Chondrocyte (in vitro differentiated cells): Measurements from ENCODE around the gene NEDD1. TPM values are rescaled to one million over a fixed set of nuclear protein-coding genes. Genes with fewer than 3 reads are reported as not detected.

Source experiments
- DNase-seq: peaks from one replicate; pipeline ENCODE4 v3.0.0; 2021; ENCODE audit warnings: mixed read lengths, low spot score
- H3K27ac Mint-ChIP-seq: one replicate; pipeline ENCODE4 v1.8.0; 2021; ENCODE audit warnings: mild to moderate bottlenecking, moderate library complexity, mixed read lengths; ENCODE audit not compliant: unreplicated experiment
- H3K27me3 Mint-ChIP-seq: 2 replicates; pipeline ENCODE4 v1.8.0; 2021; ENCODE audit warnings: low read depth, mixed read lengths
- H3K36me3 Mint-ChIP-seq: 2 replicates; pipeline ENCODE4 v1.8.0; 2021; ENCODE audit warnings: low read depth, mixed read lengths
- H3K4me1 Mint-ChIP-seq: 2 replicates; pipeline ENCODE4 v1.8.0; 2021; ENCODE audit warnings: low read depth, mild to moderate bottlenecking, mixed read lengths
- H3K4me3 Mint-ChIP-seq: one replicate; pipeline ENCODE4 v1.8.0; 2021; ENCODE audit warnings: mild to moderate bottlenecking, moderate library complexity, mixed read lengths; ENCODE audit not compliant: unreplicated experiment
- H3K9me3 Mint-ChIP-seq: 2 replicates; pipeline ENCODE4 v1.8.0; 2021; ENCODE audit warnings: low read depth, mixed read lengths
- total RNA-seq: library from RNA; stranded (reverse); gene quantifications from 3 replicates; pipeline ENCODE4 v1.2.1, GENCODE V29; 2021
- TF ChIP-seq, protein P1 (sequence below): fragments of 200-600 bp; sonication (generic); IDR thresholded peaks from 2 replicates; pipeline ENCODE4 v1.5.0; 2021; ENCODE audit warnings: antibody characterized with exemption, mild to moderate bottlenecking, moderate library complexity

NEDD1 gene
- total RNA-seq, 1 donor from 2014 or later = 19.9 TPM

DNA sequence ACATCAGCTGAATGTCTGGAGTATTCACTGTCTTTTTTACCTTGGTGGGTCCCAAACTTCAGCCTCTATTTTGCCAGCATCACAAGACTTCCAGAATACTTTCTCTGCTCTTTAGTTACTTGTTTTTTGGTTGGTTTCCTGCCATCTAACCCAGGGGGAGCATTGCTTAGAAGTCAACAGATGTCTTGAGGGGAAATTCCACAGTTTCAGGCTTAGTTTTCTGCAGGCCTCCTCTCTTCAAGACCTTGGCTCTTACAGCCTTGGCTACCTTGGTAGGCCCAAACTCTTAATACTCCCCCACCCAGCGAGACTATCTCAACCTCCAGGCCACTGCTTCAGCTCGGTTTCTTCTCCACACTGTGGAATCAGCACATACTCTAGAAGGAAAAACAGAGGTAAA lies 41.7 kb downstream of the NEDD1 start:
- Mint-ChIP-seq H3K9me3 (no peaks in the 10 kb centered on the region), H3K36me3 (peaks cover 15% of the 10 kb centered on the region), H3K4me1 (no peaks in the 10 kb centered on the region), H3K27ac (no peak overlapping the region), H3K4me3 (no peak overlapping the region), H3K27me3 (no peaks in the 10 kb centered on the region)
- TF ChIP-seq, protein P1, sequence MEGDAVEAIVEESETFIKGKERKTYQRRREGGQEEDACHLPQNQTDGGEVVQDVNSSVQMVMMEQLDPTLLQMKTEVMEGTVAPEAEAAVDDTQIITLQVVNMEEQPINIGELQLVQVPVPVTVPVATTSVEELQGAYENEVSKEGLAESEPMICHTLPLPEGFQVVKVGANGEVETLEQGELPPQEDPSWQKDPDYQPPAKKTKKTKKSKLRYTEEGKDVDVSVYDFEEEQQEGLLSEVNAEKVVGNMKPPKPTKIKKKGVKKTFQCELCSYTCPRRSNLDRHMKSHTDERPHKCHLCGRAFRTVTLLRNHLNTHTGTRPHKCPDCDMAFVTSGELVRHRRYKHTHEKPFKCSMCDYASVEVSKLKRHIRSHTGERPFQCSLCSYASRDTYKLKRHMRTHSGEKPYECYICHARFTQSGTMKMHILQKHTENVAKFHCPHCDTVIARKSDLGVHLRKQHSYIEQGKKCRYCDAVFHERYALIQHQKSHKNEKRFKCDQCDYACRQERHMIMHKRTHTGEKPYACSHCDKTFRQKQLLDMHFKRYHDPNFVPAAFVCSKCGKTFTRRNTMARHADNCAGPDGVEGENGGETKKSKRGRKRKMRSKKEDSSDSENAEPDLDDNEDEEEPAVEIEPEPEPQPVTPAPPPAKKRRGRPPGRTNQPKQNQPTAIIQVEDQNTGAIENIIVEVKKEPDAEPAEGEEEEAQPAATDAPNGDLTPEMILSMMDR = no peak
- DNase-seq = no peak

DNA sequence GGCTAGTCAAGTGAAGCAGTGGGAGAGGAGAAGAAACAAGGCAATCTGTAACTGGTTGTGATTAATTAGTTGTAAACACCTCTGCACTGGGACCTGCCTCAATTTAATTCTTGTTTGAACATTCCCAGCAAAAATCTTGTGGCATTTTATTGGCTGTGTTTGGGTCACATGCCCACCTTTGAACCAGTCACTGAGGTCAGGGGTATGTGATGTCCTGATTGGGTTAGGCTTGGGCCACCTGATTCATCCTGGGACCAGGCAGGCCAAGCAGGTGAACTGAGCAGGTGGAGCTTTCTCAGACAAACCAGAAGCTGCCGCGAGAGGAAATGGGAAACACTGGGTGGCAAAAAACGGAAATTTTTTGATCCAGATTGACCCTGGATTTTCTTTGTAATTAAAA lies 72.5 kb downstream of the NEDD1 start:
- peaks cover 3% of the 10 kb centered on the region for H3K27me3 Mint-ChIP-seq
- H3K4me1 Mint-ChIP-seq = peaks cover 17% of the 10 kb centered on the region
- DNase-seq = no peak
- H3K9me3 Mint-ChIP-seq = no peaks in the 10 kb centered on the region
- TF ChIP-seq, protein P1 = no peak
- H3K4me3 Mint-ChIP-seq = no peak overlapping the region
- no peaks in the 10 kb centered on the region for H3K36me3 Mint-ChIP-seq
- no peak overlapping the region for H3K27ac Mint-ChIP-seq

DNA sequence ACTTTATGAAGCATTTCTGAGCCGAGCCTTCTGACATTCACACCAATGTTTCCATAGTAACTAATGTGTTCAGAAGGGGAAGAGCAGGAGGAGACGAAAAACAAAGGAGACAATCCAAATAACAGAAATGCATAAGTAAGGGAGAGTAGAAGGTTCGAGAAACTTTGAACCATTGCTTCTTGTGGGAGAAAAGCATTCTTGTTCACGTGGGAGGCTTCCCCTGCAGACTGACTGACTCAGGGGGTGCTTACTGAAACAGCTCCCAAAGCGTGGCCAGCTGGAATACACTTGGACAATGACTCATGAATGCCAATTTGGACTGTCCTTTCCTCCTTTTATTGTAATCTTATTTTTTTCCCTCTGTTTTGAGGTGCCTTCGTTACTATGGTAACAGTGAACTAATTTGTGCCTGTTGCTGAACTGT lies 73.9 kb downstream of the NEDD1 start:
- TF ChIP-seq, protein P1 = no peak
- no peak for DNase-seq
- no peaks in the 10 kb centered on the region for H3K9me3 Mint-ChIP-seq
- peak overlapping the region; percentile 31 for H3K4me3 Mint-ChIP-seq
- peak overlapping the region; percentile 86 for H3K27ac Mint-ChIP-seq
- peaks cover 11% of the 10 kb centered on the region for H3K27me3 Mint-ChIP-seq
- H3K4me1 Mint-ChIP-seq = peaks cover 21% of the 10 kb centered on the region
- no peaks in the 10 kb centered on the region for H3K36me3 Mint-ChIP-seq

DNA sequence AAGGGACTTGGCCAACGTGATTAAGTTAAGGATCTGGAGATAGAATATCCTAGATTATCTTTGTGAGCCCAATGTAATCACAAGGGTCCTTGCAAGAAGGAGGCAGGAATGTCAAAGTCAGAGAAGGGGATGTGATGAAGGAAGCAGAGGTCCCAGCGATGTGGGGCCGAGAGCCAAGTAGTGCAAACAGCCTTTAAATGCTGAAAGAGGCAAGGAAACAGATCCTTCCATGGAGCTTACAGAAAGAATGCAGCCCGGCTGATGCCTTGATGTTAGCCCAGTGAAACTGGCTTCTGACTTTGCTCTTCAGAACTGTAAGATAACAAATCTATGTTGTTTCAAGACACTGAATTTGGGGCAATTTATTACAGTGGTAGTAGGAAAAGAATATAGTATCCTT lies 74.9 kb downstream of the NEDD1 start:
- no peak for DNase-seq
- Mint-ChIP-seq H3K36me3 (no peaks in the 10 kb centered on the region), H3K9me3 (no peaks in the 10 kb centered on the region), H3K27ac (no peak overlapping the region), H3K4me1 (peaks cover 23% of the 10 kb centered on the region), H3K27me3 (peaks cover 15% of the 10 kb centered on the region), H3K4me3 (no peak overlapping the region)
- TF ChIP-seq, protein P1 = no peak

DNA sequence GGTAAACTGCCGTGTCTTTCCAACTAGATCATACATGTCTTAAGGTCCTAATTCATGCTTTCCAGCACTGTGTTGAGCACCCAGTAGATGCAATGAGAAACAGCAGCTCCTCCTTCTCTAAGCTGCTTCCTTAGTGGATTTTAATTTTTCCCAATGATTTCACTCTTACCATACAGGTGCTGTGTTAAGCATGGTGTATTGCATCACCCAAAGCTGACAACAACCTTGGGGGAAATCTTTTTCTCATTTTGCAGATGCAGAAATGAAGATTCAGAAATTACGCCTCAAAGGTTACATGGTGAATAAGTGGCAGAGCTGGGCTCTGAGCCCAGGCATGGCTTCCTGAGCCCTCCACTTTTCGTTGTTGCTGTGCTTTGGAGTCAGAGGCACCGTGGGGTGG lies 75.6 kb downstream of the NEDD1 start:
- Mint-ChIP-seq H3K27ac (no peak overlapping the region), H3K36me3 (no peaks in the 10 kb centered on the region), H3K9me3 (no peaks in the 10 kb centered on the region), H3K4me1 (peaks cover 23% of the 10 kb centered on the region), H3K4me3 (no peak overlapping the region), H3K27me3 (peaks cover 15% of the 10 kb centered on the region)
- DNase-seq = no peak
- TF ChIP-seq, protein P1 = no peak
